Measurements from ENCODE around the gene METTL2A. TPM values are rescaled to one million over a fixed set of nuclear protein-coding genes. Genes with fewer than 3 reads are reported as not detected.
"Not testable (repeated sequence)": the region's sequence is repeated elsewhere in the genome, so short reads cannot be mapped to it uniquely, and the experiment has no call there.

The METTL2A gene
- total RNA-seq, 1 donor from 2014 or later = 17.9 TPM

DNA sequence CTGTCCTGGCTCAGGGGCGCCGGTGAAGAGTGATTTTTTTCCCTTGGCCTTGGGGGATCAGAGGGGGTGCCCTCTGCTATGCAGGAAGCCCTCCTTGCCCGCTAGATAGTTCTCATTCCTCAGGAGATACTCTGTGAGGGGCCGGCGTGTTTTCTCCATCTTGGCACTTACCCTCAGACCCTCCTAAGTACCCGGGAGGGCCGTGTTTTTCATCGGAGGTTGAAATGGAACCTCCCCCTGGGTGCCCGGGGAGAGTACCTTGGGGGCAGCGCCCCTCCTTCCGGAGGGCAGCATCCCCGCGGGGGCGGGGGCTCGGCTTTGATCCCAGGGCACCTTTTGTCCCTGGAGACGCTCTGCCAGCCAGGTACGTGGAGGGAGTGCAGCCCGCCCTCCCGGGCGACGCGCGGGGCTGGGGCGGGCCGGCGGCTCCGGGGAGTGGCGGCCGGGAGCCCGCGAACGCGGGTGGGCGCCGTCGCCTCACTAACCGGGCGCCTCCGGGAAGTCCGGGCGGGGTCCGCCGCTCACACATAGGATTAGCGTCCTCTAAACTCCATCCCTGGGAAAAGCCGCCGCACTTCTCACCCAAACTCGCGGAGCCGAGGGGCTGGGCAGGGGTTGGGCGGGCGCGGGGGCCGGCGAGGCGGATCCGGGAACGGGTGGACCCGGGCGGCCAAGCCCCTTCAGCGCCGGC is 54.2 kb downstream of the METTL2A start:
- not testable (repeated sequence) for H3K36me3 Mint-ChIP-seq (ENCODE audit: low read depth); H3K27me3 Mint-ChIP-seq (ENCODE audit: low read depth); H3K9me3 Mint-ChIP-seq (ENCODE audit: low read depth)
- peak; percentile 60 for DNase-seq (ENCODE audit: low spot score)
- peaks cover 28% of the 10 kb centered on the region for H3K4me1 Mint-ChIP-seq (ENCODE audit: low read depth)
- H3K27ac Mint-ChIP-seq (ENCODE audit: unreplicated experiment) = peak overlapping the region; percentile 27
- peak overlapping the region; percentile 72 for H3K4me3 Mint-ChIP-seq (ENCODE audit: unreplicated experiment)
- TF ChIP-seq, protein P1, sequence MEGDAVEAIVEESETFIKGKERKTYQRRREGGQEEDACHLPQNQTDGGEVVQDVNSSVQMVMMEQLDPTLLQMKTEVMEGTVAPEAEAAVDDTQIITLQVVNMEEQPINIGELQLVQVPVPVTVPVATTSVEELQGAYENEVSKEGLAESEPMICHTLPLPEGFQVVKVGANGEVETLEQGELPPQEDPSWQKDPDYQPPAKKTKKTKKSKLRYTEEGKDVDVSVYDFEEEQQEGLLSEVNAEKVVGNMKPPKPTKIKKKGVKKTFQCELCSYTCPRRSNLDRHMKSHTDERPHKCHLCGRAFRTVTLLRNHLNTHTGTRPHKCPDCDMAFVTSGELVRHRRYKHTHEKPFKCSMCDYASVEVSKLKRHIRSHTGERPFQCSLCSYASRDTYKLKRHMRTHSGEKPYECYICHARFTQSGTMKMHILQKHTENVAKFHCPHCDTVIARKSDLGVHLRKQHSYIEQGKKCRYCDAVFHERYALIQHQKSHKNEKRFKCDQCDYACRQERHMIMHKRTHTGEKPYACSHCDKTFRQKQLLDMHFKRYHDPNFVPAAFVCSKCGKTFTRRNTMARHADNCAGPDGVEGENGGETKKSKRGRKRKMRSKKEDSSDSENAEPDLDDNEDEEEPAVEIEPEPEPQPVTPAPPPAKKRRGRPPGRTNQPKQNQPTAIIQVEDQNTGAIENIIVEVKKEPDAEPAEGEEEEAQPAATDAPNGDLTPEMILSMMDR (IDR thresholded peaks at IDR 0.05) = peak; percentile 12

DNA sequence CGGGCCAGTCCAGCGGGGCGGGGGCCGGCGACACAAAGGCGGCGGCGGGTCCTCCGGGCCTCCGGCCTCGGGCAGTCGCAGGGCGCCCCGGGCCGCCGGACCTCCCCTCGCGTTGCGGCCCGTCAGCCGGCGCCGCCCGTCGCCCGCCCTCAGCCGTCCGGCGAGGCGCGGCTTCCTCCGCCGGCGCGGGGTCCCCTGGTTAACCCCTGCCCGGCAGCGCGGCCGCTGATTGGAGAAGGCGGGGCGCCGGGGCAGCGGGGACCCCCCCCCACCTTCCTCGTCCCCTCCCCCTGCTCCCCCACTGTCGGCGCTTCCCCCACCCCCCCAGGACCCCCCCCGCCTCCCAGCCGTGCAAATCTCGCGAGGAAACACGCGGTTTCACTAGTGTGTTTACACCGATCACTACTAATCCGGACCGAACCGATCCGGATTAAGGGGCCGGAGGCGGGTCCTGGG is 54.8 kb downstream of the METTL2A start, which contains the start of gene TLK2:
Gene TLK2, plus strand, starts transcription at position 402 of the 456 bp plus-strand sequence. CDS start 2,301 bp downstream, outside the sequence.
- Mint-ChIP-seq H3K9me3 (ENCODE audit: low read depth) (no peaks in the 10 kb centered on the region), H3K27ac (ENCODE audit: unreplicated experiment) (peak within 1 kb of the TSS; percentile 97)

DNA sequence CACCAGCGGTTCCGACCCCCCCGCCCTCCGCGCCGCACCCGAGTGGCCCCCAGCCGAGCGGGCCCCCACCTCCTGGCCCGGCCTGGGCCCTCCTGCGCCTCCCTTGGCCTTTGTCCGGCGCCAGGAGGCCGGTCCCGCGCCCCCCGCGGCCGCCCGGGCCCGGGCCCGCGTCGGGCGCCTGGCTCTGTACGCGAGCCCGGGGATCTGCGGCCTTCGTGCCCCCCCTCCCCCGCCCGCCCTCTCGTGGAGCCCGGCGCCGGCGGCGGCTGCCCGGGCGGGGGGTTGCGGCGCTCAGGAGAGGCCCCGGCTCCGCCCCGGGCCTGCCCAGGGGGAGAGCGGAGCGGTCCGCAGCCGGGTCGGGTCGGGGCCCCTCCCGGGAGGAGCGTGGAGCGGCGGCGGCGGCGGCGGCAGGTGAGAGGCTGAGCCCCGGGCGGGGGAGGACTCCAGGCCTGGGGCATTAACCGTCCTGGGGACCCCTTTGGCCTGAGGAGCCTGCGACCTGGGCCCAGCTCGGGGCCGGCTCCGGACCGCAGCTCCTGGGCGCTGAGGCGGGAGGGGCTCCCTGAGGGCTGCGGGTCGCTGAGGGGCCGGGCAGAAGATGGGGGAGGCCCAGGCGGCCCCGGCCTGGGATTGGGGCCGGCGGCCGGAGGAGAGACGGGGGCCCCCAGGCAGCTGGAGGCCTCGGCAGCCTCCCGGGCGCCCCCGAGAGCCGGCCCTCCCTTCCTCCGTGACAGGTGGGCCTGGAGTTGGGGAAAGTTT is 55.4 kb downstream of the METTL2A start:
- H3K27ac Mint-ChIP-seq (ENCODE audit: unreplicated experiment) = peak overlapping the region; percentile 97
- not testable (repeated sequence) for H3K27me3 Mint-ChIP-seq (ENCODE audit: low read depth); H3K36me3 Mint-ChIP-seq (ENCODE audit: low read depth); H3K9me3 Mint-ChIP-seq (ENCODE audit: low read depth)
- peak overlapping the region; percentile 90 for H3K4me3 Mint-ChIP-seq (ENCODE audit: unreplicated experiment)
- peaks cover 32% of the 10 kb centered on the region for H3K4me1 Mint-ChIP-seq (ENCODE audit: low read depth)
- peak; percentile 72 for DNase-seq (ENCODE audit: low spot score)

More for the DNA sequence above, 54.8 kb downstream of the METTL2A start, which contains the start of gene TLK2:
- peaks cover 32% of the 10 kb centered on the region for H3K4me1 Mint-ChIP-seq (ENCODE audit: low read depth)
- H3K36me3 Mint-ChIP-seq (ENCODE audit: low read depth) = peaks cover 4% of the 10 kb centered on the region
- peak within 1 kb of the TSS; percentile 90 for H3K4me3 Mint-ChIP-seq (ENCODE audit: unreplicated experiment)
- H3K27me3 Mint-ChIP-seq (ENCODE audit: low read depth) = no peaks in the 10 kb centered on the region
- peak; percentile 89 for DNase-seq (ENCODE audit: low spot score)
- TF ChIP-seq, protein P1 (IDR thresholded peaks at IDR 0.05) = no peak

DNA sequence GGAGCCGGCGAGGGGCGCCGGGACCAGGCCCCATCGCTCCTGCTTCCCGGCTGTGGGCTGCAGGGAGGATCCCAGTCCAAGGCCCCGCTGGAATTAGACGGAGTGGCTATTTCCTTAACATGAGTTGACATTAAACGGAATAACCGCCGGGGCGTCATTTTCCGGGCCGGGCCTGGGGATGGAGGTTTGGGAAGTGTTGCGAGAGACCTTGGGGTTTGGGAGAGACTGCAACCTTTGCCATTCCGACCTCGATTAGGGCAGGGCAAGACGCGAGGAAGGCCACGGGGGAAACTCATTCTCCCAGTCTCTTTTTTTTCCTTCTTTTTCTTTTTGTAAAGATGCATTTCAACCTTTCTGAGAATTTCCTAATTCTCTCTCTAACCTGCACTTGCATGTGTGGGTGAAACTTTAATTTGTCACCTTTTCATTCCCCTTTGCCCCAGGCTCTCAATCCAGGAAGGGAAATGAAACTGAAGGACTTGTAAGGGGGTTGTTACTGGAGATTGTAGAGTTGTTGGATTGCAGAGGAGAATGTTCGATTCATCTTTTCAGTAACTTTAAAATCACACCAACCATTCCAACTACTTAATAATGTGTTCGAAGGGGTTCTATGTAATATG is 56.1 kb downstream of the METTL2A start:
- DNase-seq (ENCODE audit: low spot score) = peak; percentile 51
- Mint-ChIP-seq H3K27ac (ENCODE audit: unreplicated experiment) (peak overlapping the region; percentile 97), H3K4me1 (ENCODE audit: low read depth) (peaks cover 33% of the 10 kb centered on the region), H3K4me3 (ENCODE audit: unreplicated experiment) (peak overlapping the region; percentile 90)
- not testable (repeated sequence) for H3K27me3 Mint-ChIP-seq (ENCODE audit: low read depth); H3K9me3 Mint-ChIP-seq (ENCODE audit: low read depth); H3K36me3 Mint-ChIP-seq (ENCODE audit: low read depth)

DNA sequence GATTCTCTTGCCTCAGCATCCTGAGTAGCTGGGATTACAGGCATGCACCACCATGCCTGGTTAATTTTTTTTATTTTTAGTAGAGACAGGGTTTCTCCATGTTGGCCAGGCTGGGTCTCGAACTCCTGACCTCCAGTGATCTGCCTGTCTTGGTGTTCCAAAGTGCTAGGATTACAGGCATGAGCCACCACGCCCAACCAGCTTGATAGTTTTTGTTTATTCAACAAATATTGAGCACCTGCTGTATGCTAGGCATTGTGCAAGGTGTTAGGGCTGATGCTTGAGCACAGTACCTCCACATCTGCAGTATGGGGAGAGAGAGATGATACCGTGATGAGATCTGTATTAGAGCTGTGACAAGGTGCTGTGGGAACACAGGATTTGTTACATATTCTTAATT is 58.9 kb downstream of the METTL2A start:
- not testable (repeated sequence) for H3K4me3 Mint-ChIP-seq (ENCODE audit: unreplicated experiment); H3K27ac Mint-ChIP-seq (ENCODE audit: unreplicated experiment); H3K36me3 Mint-ChIP-seq (ENCODE audit: low read depth); H3K9me3 Mint-ChIP-seq (ENCODE audit: low read depth); H3K27me3 Mint-ChIP-seq (ENCODE audit: low read depth)
- DNase-seq (ENCODE audit: low spot score) = peak; percentile 6
- H3K4me1 Mint-ChIP-seq (ENCODE audit: low read depth) = peaks cover 39% of the 10 kb centered on the region

DNA sequence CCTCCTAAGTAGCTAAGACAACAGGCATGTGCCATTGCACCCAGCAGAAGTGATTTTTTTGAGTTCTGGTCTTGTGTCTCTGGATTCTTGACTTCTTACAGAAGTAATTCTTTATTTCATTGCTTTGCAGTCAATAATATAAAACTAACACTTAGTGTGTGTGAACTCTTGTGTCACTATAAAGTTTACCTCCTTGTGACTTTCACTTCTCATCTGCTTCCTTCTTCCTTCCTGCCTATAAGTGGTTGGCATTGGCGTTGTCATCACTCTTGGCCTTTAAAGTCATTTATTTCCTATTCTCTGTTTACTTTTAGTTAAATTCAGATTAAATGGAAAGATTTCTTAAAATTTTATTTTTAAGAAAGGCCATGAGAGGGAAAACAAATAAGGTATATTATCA is 67.3 kb downstream of the METTL2A start:
- H3K4me3 Mint-ChIP-seq (ENCODE audit: unreplicated experiment); H3K27me3 Mint-ChIP-seq (ENCODE audit: low read depth); H3K4me1 Mint-ChIP-seq (ENCODE audit: low read depth); H3K27ac Mint-ChIP-seq (ENCODE audit: unreplicated experiment); H3K9me3 Mint-ChIP-seq (ENCODE audit: low read depth); DNase-seq (ENCODE audit: low spot score); H3K36me3 Mint-ChIP-seq (ENCODE audit: low read depth): not testable (repeated sequence)

DNA sequence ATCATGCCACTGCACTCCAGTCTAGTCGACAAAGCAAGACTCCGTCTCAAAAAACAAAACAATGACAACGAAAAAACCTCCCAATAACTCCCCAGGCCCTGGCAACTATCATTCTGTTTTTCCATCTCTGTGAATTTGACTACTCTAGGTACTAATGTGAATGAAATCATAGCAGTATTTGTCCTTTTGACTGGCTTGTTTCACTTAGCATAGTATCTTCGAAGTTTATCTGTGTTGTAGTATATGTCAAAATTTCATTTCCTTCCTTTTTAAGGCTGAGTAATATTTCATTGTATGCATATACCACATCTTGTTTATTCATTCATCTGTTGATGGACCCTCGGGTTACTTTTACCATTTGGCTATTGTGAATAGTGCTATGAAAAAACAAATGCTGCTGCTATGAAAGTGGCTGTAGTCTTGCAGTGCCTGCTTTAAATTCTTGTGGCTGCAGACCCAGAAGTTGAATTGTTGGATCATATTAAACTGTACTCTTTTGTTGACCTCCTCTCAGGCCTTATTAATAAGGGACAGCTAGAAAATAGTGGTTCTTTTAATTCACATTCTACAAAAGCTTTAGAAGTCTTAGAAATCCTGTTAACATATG is 69.5 kb downstream of the METTL2A start:
- not testable (repeated sequence) for DNase-seq (ENCODE audit: low spot score); H3K27ac Mint-ChIP-seq (ENCODE audit: unreplicated experiment); H3K4me3 Mint-ChIP-seq (ENCODE audit: unreplicated experiment); H3K9me3 Mint-ChIP-seq (ENCODE audit: low read depth); H3K27me3 Mint-ChIP-seq (ENCODE audit: low read depth); H3K36me3 Mint-ChIP-seq (ENCODE audit: low read depth); H3K4me1 Mint-ChIP-seq (ENCODE audit: low read depth)

DNA sequence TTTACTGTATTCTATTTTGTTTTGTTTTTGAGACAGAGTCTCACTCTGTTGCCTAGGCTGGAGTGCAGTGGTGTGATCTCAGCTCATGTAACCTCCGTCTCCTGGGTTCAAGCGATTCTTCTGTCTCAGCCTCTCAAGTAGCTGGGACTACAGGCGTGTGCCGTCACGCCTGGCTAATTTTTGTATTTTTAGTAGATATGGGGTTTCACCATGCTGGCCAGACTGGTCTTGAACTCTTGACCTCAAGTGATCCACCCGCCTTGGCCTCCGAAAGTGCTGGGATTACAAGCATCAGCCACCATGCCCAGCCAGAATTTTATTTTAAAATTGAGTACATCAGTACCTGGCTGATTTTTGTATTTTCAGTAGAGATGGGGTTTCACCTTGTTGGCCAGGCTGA is 70.4 kb downstream of the METTL2A start:
- H3K4me3 Mint-ChIP-seq (ENCODE audit: unreplicated experiment); H3K27me3 Mint-ChIP-seq (ENCODE audit: low read depth); DNase-seq (ENCODE audit: low spot score); H3K4me1 Mint-ChIP-seq (ENCODE audit: low read depth); H3K36me3 Mint-ChIP-seq (ENCODE audit: low read depth); H3K9me3 Mint-ChIP-seq (ENCODE audit: low read depth); H3K27ac Mint-ChIP-seq (ENCODE audit: unreplicated experiment): not testable (repeated sequence)

DNA sequence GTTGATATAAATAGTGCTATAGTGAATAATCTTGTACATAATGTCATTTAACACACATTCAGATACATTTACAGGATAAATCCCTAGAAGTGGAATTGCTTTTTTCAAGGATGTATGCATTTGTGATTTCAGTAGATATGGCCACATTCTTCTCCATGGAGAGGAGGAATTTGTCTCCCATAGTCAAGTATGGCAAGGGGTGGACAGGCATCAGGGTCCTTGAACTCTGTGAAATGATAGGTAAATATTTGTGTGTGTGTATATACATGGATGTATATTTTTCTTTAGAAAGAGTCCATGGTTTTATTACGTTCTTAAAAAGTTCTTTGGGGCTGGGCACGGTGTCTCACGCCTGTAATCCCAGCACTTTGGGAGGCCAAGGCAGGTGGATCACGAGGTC is 72.6 kb downstream of the METTL2A start:
- DNase-seq (ENCODE audit: low spot score); H3K36me3 Mint-ChIP-seq (ENCODE audit: low read depth); H3K4me3 Mint-ChIP-seq (ENCODE audit: unreplicated experiment); H3K27ac Mint-ChIP-seq (ENCODE audit: unreplicated experiment); H3K27me3 Mint-ChIP-seq (ENCODE audit: low read depth); H3K9me3 Mint-ChIP-seq (ENCODE audit: low read depth): not testable (repeated sequence)
- H3K4me1 Mint-ChIP-seq (ENCODE audit: low read depth) = peaks cover 15% of the 10 kb centered on the region

DNA sequence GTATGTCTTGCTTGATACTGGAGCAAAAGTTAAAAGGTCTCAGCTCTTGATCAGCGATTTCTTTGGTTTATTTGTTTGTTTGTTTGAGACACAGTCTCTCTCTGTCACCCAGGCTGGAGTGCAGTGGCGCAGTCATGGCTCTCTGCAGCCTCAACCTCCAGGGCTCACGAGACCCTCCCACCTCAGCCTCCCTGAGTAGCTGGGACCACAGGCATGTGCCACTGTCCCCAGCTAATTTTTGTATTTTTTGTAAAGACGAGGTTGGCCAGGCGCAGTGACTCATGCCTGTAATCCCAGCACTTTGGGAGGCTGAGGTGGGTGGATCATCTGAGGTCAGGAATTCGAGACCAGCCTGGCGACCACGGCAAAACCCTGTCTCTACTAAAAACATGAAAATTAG is 75.1 kb downstream of the METTL2A start:
- peak; percentile 37 for DNase-seq (ENCODE audit: low spot score)
- not testable (repeated sequence) for H3K27ac Mint-ChIP-seq (ENCODE audit: unreplicated experiment); H3K27me3 Mint-ChIP-seq (ENCODE audit: low read depth); H3K4me3 Mint-ChIP-seq (ENCODE audit: unreplicated experiment); H3K9me3 Mint-ChIP-seq (ENCODE audit: low read depth); H3K36me3 Mint-ChIP-seq (ENCODE audit: low read depth)
- peaks cover 12% of the 10 kb centered on the region for H3K4me1 Mint-ChIP-seq (ENCODE audit: low read depth)
